H1 (cell line): ENCODE results near the gene CAGE1. TPM values are rescaled to one million over a fixed set of nuclear protein-coding genes. Genes with fewer than 3 reads are reported as not detected.

ENCODE experiments used
- HDAC2 ChIP-seq, 2 experiments: fragments of 300-600 bp in 1 of 2; sonication (generic) in 1 of 2; IDR thresholded peaks; 2 replicates each; pipeline ENCODE4 v1.6.1; 2011 to 2012; ENCODE audit warnings: low read depth in 2 of 2, low read length in 2 of 2, mild to moderate bottlenecking in 2 of 2, moderate library complexity in 2 of 2, borderline replicate concordance in 1 of 2, inconsistent platforms in 1 of 2
- POLR2AphosphoS5 ChIP-seq: IDR thresholded peaks from 2 replicates; pipeline ENCODE4 v1.6.1; 2011; ENCODE audit warnings: low read depth, low read length
- polyA plus RNA-seq, 7 experiments: library from polyadenylated mRNA; depleted of rRNA in 3 of 7; stranded (reverse) in 5 of 7; unstranded in 2 of 7; fragments of >200 nt in 5 of 7; fragments of 200-250 nt in 2 of 7; gene quantifications; 1 replicate in 5 of 7; 2 replicates in 1 of 7; 4 replicates in 1 of 7; pipeline versions ENCODE4 v1.2.1 to v1.2.3, GENCODE V29; 2011 to 2013; ENCODE audit warnings: missing spikeins in 2 of 7, mixed read lengths in 2 of 7
- total RNA-seq: library from RNA; stranded (reverse); fragmentation: NEBNext Ultra II Directional; extraction: Animal tissue kit (Norgen Biotek cat#: 25700); gene quantifications from 2 replicates; pipeline ENCODE4 v1.2.1, GENCODE V29; 2021
- TF ChIP-seq, protein P1 (sequence below): fragments of 300-600 bp; sonication (generic); IDR thresholded peaks from 2 replicates; pipeline ENCODE4 v1.7.1; 2012; ENCODE audit warnings: low read length, moderate library complexity, mild to moderate bottlenecking, inconsistent platforms; ENCODE audit not compliant: insufficient replicate concordance

CAGE1 gene
- total and polyA plus RNA-seq, 2 of the 8 experiments (the other 6 are each of a cell fraction or from before 2014, with no cell fraction given) = 0.09 TPM; not detected in 1

DNA sequence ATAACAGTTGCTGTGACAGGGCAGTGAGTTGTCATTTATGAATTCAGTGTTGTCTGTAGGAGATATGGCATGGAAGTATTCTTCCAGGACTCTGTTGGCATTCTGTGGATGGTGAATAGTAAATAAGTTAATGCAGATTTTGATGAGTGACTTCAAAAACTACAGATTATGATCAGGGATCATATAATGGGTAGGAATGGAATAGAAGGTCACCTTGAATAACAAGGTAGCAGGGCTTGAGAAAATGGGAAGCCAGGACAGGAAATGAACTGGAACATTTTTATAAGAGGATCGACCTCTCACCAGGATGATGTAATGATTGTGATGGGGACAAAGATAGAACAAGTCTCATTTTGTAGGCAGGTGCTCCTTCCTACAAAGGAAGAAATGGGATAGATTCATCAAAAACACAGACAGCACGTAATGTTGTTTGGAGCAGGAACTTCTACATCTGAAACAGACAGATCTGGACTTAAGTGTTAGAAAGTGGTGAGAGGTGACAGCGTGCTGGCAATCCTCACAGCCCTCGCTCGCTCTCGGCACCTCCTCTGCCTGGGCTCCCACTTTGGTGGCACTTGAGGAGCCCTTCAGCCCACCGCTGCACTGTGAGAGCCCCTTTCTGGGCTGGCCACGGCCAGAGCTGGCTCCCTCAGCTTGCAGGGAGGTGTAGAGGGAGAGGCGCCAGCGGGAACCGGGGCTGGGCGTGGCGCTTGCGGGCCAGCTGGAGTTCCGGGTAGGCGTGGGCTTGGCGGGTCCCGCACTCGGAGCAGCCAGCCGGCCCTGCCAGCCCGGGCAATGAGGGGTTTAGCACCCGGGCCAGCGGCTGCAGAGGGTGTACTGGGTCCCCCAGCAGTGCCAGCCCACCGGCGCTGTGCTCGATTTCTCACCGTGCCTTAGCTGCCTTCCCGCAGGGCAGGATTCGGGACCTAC is 45.7 kb downstream of the CAGE1 start (continued):
- TF ChIP-seq, protein P1, sequence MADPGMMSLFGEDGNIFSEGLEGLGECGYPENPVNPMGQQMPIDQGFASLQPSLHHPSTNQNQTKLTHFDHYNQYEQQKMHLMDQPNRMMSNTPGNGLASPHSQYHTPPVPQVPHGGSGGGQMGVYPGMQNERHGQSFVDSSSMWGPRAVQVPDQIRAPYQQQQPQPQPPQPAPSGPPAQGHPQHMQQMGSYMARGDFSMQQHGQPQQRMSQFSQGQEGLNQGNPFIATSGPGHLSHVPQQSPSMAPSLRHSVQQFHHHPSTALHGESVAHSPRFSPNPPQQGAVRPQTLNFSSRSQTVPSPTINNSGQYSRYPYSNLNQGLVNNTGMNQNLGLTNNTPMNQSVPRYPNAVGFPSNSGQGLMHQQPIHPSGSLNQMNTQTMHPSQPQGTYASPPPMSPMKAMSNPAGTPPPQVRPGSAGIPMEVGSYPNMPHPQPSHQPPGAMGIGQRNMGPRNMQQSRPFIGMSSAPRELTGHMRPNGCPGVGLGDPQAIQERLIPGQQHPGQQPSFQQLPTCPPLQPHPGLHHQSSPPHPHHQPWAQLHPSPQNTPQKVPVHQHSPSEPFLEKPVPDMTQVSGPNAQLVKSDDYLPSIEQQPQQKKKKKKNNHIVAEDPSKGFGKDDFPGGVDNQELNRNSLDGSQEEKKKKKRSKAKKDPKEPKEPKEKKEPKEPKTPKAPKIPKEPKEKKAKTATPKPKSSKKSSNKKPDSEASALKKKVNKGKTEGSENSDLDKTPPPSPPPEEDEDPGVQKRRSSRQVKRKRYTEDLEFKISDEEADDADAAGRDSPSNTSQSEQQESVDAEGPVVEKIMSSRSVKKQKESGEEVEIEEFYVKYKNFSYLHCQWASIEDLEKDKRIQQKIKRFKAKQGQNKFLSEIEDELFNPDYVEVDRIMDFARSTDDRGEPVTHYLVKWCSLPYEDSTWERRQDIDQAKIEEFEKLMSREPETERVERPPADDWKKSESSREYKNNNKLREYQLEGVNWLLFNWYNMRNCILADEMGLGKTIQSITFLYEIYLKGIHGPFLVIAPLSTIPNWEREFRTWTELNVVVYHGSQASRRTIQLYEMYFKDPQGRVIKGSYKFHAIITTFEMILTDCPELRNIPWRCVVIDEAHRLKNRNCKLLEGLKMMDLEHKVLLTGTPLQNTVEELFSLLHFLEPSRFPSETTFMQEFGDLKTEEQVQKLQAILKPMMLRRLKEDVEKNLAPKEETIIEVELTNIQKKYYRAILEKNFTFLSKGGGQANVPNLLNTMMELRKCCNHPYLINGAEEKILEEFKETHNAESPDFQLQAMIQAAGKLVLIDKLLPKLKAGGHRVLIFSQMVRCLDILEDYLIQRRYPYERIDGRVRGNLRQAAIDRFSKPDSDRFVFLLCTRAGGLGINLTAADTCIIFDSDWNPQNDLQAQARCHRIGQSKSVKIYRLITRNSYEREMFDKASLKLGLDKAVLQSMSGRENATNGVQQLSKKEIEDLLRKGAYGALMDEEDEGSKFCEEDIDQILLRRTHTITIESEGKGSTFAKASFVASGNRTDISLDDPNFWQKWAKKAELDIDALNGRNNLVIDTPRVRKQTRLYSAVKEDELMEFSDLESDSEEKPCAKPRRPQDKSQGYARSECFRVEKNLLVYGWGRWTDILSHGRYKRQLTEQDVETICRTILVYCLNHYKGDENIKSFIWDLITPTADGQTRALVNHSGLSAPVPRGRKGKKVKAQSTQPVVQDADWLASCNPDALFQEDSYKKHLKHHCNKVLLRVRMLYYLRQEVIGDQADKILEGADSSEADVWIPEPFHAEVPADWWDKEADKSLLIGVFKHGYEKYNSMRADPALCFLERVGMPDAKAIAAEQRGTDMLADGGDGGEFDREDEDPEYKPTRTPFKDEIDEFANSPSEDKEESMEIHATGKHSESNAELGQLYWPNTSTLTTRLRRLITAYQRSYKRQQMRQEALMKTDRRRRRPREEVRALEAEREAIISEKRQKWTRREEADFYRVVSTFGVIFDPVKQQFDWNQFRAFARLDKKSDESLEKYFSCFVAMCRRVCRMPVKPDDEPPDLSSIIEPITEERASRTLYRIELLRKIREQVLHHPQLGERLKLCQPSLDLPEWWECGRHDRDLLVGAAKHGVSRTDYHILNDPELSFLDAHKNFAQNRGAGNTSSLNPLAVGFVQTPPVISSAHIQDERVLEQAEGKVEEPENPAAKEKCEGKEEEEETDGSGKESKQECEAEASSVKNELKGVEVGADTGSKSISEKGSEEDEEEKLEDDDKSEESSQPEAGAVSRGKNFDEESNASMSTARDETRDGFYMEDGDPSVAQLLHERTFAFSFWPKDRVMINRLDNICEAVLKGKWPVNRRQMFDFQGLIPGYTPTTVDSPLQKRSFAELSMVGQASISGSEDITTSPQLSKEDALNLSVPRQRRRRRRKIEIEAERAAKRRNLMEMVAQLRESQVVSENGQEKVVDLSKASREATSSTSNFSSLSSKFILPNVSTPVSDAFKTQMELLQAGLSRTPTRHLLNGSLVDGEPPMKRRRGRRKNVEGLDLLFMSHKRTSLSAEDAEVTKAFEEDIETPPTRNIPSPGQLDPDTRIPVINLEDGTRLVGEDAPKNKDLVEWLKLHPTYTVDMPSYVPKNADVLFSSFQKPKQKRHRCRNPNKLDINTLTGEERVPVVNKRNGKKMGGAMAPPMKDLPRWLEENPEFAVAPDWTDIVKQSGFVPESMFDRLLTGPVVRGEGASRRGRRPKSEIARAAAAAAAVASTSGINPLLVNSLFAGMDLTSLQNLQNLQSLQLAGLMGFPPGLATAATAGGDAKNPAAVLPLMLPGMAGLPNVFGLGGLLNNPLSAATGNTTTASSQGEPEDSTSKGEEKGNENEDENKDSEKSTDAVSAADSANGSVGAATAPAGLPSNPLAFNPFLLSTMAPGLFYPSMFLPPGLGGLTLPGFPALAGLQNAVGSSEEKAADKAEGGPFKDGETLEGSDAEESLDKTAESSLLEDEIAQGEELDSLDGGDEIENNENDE = no peak
- TF ChIP-seq POLR2AphosphoS5 (no peak), HDAC2 (IDR thresholded peaks at IDR 0.05; ENCODE audit: borderline replicate concordance in 1 of 2, low read depth in 2 of 2, low read length in 2 of 2) (no peak)
- TF ChIP-seq, all 59 proteins: peak for 0
